IMR-90 (cell line): ENCODE measurements around the gene NELL1. TPM values are rescaled to one million over a fixed set of nuclear protein-coding genes. Genes with fewer than 3 reads are reported as not detected.

ENCODE experiments used
- ATAC-seq: fragments of 200-7000 bp; cut with Tn5 transposase; 2 replicates; pipeline ENCODE4 v1.9.1; 2020; ENCODE audit warnings: low read depth, mild to moderate bottlenecking, moderate library complexity
- BruUV-seq: library from RNA; stranded (reverse); fragments of 400-500 nt; replicated peaks from 2 replicates; lab custom pipeline; 2021; lab: Mats Ljungman, UMichigan
- CTCF ChIA-PET: fragments of 300-600 bp; formaldehyde crosslinking; extraction: SDS; loops from one replicate; lab custom pipeline; 2021; ENCODE audit warnings: antibody characterized with exemption; lab: Yijun Ruan, JAX
- POLR2A ChIA-PET: fragments of 300-600 bp; sonication (Branson Sonifier 250); formaldehyde crosslinking; loops from one replicate; lab custom pipeline; 2022; ENCODE audit warnings: antibody characterized with exemption; ENCODE audit not compliant: unreplicated experiment; lab: Charles Lee
- DNase-seq: peaks from one replicate; pipeline ENCODE4 v3.0.0; 2013
- H2AFZ ChIP-seq: replicated peaks from 2 replicates; pipeline ENCODE3; 2013; ENCODE audit warnings: low read length, mild to moderate bottlenecking; ENCODE audit not compliant: poor library complexity
- H2AK5ac ChIP-seq: 2 replicates; pipeline ENCODE4 v1.6.1; 2013; ENCODE audit warnings: low read depth, low read length, inconsistent platforms
- H2AK9ac ChIP-seq: replicated peaks from 2 replicates; pipeline ENCODE3; 2013; ENCODE audit warnings: mild to moderate bottlenecking, low read depth, low read length, moderate library complexity; ENCODE audit not compliant: poor library complexity
- H2BK120ac ChIP-seq: 2 replicates; pipeline ENCODE4 v1.6.1; 2013; ENCODE audit warnings: low read depth, low read length, inconsistent platforms
- H2BK15ac ChIP-seq: 3 replicates; pipeline ENCODE4 v1.6.1; 2013; ENCODE audit warnings: low read depth, low read length, inconsistent platforms
- H2BK20ac ChIP-seq: 2 replicates; pipeline ENCODE4 v1.6.1; 2013; ENCODE audit warnings: low read depth, mild to moderate bottlenecking, inconsistent platforms, low read length, moderate library complexity
- H2BK5ac ChIP-seq: 2 replicates; pipeline ENCODE4 v1.6.1; 2013; ENCODE audit warnings: mild to moderate bottlenecking, low read depth, low read length, inconsistent platforms; ENCODE audit not compliant: poor library complexity, severe bottlenecking
- H3K14ac ChIP-seq: replicated peaks from 2 replicates; pipeline ENCODE4 v1.6.1; 2013; ENCODE audit warnings: low read depth, low read length, inconsistent platforms
- H3K18ac ChIP-seq: 2 replicates; pipeline ENCODE4 v1.6.1; 2013; ENCODE audit warnings: low read depth, low read length, control low read depth
- H3K23ac ChIP-seq: 2 replicates; pipeline ENCODE4 v1.6.1; 2013; ENCODE audit warnings: low read depth, low read length, inconsistent platforms
- H3K27ac ChIP-seq: 2 replicates; pipeline ENCODE4 v1.5.1; 2013; ENCODE audit warnings: mild to moderate bottlenecking, control low read depth, low read length; ENCODE audit not compliant: insufficient read depth
- H3K27me3 ChIP-seq: 2 replicates; pipeline ENCODE4 v1.6.1; 2013; ENCODE audit warnings: low read length; ENCODE audit not compliant: control insufficient read depth, insufficient read depth
- H3K36me3 ChIP-seq: 2 replicates; pipeline ENCODE4 v1.6.1; 2013; ENCODE audit warnings: low read length, mixed read lengths; ENCODE audit not compliant: control insufficient read depth, insufficient read depth
- H3K4ac ChIP-seq: 2 replicates; pipeline ENCODE4 v1.6.1; 2013; ENCODE audit warnings: low read depth, low read length, inconsistent platforms
- H3K4me1 ChIP-seq: 2 replicates; pipeline ENCODE4 v1.6.1; 2013; ENCODE audit warnings: low read length, mixed read lengths; ENCODE audit not compliant: control insufficient read depth, insufficient read depth
- H3K4me2 ChIP-seq: 2 replicates; pipeline ENCODE4 v1.6.1; 2013; ENCODE audit warnings: low read depth, mild to moderate bottlenecking, control low read depth, low read length, moderate library complexity
- H3K4me3 ChIP-seq: 2 replicates; pipeline ENCODE4 v1.5.1; 2013; ENCODE audit warnings: low read depth, mild to moderate bottlenecking, control low read depth, low read length, moderate library complexity; ENCODE audit not compliant: insufficient read depth
- H3K56ac ChIP-seq: 2 replicates; pipeline ENCODE4 v1.6.1; 2013; ENCODE audit warnings: low read length, inconsistent platforms; ENCODE audit not compliant: insufficient read depth; ENCODE audit errors: extremely low read depth
- H3K79me1 ChIP-seq, 2 experiments: 2 replicates each; pipeline ENCODE4 v1.6.1; 2013; ENCODE audit warnings: low read length in 2 of 2, inconsistent platforms in 1 of 2, low read depth in 1 of 2
- H3K9ac ChIP-seq: 2 replicates; pipeline ENCODE4 v1.6.1; 2013; ENCODE audit warnings: low read depth, low read length, control low read depth
- H3K9me1 ChIP-seq: 2 replicates; pipeline ENCODE4 v1.6.1; 2013; ENCODE audit warnings: low read length, inconsistent platforms; ENCODE audit not compliant: insufficient read depth
- H3K9me3 ChIP-seq: 2 replicates; pipeline ENCODE4 v1.6.1; 2013; ENCODE audit warnings: low read length; ENCODE audit not compliant: control insufficient read depth, insufficient read depth
- H4K20me1 ChIP-seq: 2 replicates; pipeline ENCODE4 v1.6.1; 2013; ENCODE audit warnings: low read length, inconsistent platforms; ENCODE audit not compliant: insufficient read depth
- H4K5ac ChIP-seq: 2 replicates; pipeline ENCODE4 v1.6.1; 2013; ENCODE audit warnings: mild to moderate bottlenecking, low read depth, low read length, control low read depth
- H4K8ac ChIP-seq, 2 experiments: 2 replicates each; pipeline ENCODE4 v1.6.1; 2013; ENCODE audit warnings: low read depth in 2 of 2, low read length in 2 of 2, control low read depth in 1 of 2, inconsistent platforms in 1 of 2
- H4K91ac ChIP-seq: 2 replicates; pipeline ENCODE4 v1.6.1; 2013; ENCODE audit warnings: low read depth, low read length, inconsistent platforms; ENCODE audit not compliant: insufficient read depth
- CEBPB ChIP-seq: IDR thresholded peaks from 2 replicates; pipeline ENCODE4 v1.6.1; 2012; ENCODE audit warnings: low read depth, low read length, improper control_type of control experiment
- CHD1 ChIP-seq: IDR thresholded peaks from 2 replicates; pipeline ENCODE4 v1.6.1; 2012; ENCODE audit warnings: low read depth, low read length, improper control_type of control experiment
- ELK1 ChIP-seq: fragments of 150-350 bp; IDR thresholded peaks from 2 replicates; pipeline ENCODE4 v1.6.1; 2016; ENCODE audit warnings: low read depth, mild to moderate bottlenecking, low read length, moderate library complexity, borderline replicate concordance
- FOS ChIP-seq: fragments of 150-350 bp; IDR thresholded peaks from 2 replicates; pipeline ENCODE4 v1.6.1; 2016; ENCODE audit warnings: low read depth, low read length
- MAZ ChIP-seq: IDR thresholded peaks from 2 replicates; pipeline ENCODE4 v1.6.1; 2012; ENCODE audit warnings: low read depth, mild to moderate bottlenecking, low read length, improper control_type of control experiment, moderate library complexity, borderline replicate concordance
- NFE2L2 ChIP-seq: fragments of 150-350 bp; IDR thresholded peaks from 2 replicates; pipeline ENCODE4 v1.6.1; 2016; ENCODE audit warnings: low read depth, mild to moderate bottlenecking, low read length
- RFX5 ChIP-seq: IDR thresholded peaks from 2 replicates; pipeline ENCODE4 v1.8.0; 2012; ENCODE audit warnings: low read depth, mild to moderate bottlenecking, low read length, moderate library complexity
- SMC3 ChIP-seq: fragments of 150-350 bp; IDR thresholded peaks from 2 replicates; pipeline ENCODE4 v1.6.1; 2016; ENCODE audit warnings: low read depth, mild to moderate bottlenecking, antibody characterized with exemption, low read length, moderate library complexity
- WGBS, 2 experiments: methylation state at CpG; one replicate each; pipeline versions ENCODE4 v1.1.5 to v1.1.7; 2013; ENCODE audit warnings: missing lambda C conversion rate in 2 of 2; ENCODE audit not compliant: insufficient read length in 1 of 2; ENCODE audit errors: extremely low coverage in 2 of 2; 5-methylcytosine and 5-hydroxymethylcytosine counted together
- dilution Hi-C: fragments of 300-500 bp; cut with HindIII; formaldehyde crosslinking; loops from one replicate; pipeline ENCODE4 v1.14.3; 2018; ENCODE audit warnings: low sequenced_read_pairs; ENCODE audit not compliant: unreplicated experiment
- in situ Hi-C: fragments of 300-500 bp; cut with MboI; formaldehyde crosslinking; loops from 3 replicates; pipeline ENCODE4 v1.14.3; 2019; ENCODE audit warnings: low sequenced_read_pairs, inconsistent platforms, mixed read lengths
- intact Hi-C: fragments of 100-400 bp; cut with micrococcal nuclease; formaldehyde crosslinking; loops from 2 replicates; pipeline ENCODE4 v1.10.0; 2022
- polyA plus RNA-seq, 3 experiments: library from polyadenylated mRNA; depleted of rRNA; stranded (reverse); fragments of >200 nt; gene quantifications; 2 replicates each; pipeline ENCODE4 v1.2.3, GENCODE V29; 2012; ENCODE audit warnings: low replicate concordance in 1 of 3
- total RNA-seq: library from RNA; depleted of rRNA; stranded (reverse); fragments of >200 nt; gene quantifications from 2 replicates; pipeline ENCODE4 v1.2.3, GENCODE V29; 2012

The NELL1 gene
- total and polyA plus RNA-seq, 2 of the 4 experiments (the other 2 are of a cell fraction): not detected

GRCh38 chr11:20963596-20963995 lies 294.2 kb downstream of the NELL1 start:
- H3K14ac ChIP-seq: no peak overlapping the region

More at GRCh38 chr11:20963596-20963995, 294.2 kb downstream of the NELL1 start:
- H4K8ac ChIP-seq: no peak overlapping the region
- no TSS peak for BruUV-seq
- H3K4me3 ChIP-seq: no peak overlapping the region
- DNase-seq (no peak), ATAC-seq (no peak)
- H3K23ac ChIP-seq: no peak overlapping the region
- no peaks in the 10 kb centered on the region for H3K27me3 ChIP-seq
- 100% methylated on average over 1 of the region's 5 CpGs; no CpG with 5 or more reads in 1 of the 2 experiments for WGBS, 2 experiments
- in situ Hi-C loops: no loop called here
- H3K79me1 ChIP-seq: no peaks in the 10 kb centered on the region
- H2BK5ac ChIP-seq: no peak overlapping the region
- no peak overlapping the region for H3K56ac ChIP-seq
- no peaks in the 10 kb centered on the region for H3K36me3 ChIP-seq
- H3K4me2 ChIP-seq: no peak overlapping the region
- no peak overlapping the region for H3K27ac ChIP-seq
- dilution Hi-C loops: no loop called here
- intact Hi-C loops: no loop called here
- no peak overlapping the region for H4K91ac ChIP-seq
- H3K4ac ChIP-seq: no peak overlapping the region
- H2BK15ac ChIP-seq: no peak overlapping the region
- no peaks in the 10 kb centered on the region for H3K9me1 ChIP-seq
- no peak overlapping the region for H2BK120ac ChIP-seq
- H3K9me3 ChIP-seq: peaks cover 6% of the 10 kb centered on the region; the same call in 1 of the 2 replicates
- CTCF ChIA-PET: no interaction called here
- no peak overlapping the region for H2AK5ac ChIP-seq
- no peaks in the 10 kb centered on the region for H3K4me1 ChIP-seq
- POLR2A ChIA-PET: no interaction called here
- H2AFZ ChIP-seq: no peak overlapping the region
- no peak overlapping the region for H2AK9ac ChIP-seq
- TF ChIP-seq SMC3: no peak
- no peak for TF ChIP-seq NFE2L2
- TF ChIP-seq RFX5: no peak
- TF ChIP-seq CHD1: no peak
- TF ChIP-seq ELK1: no peak
- TF ChIP-seq MAZ: no peak
- TF ChIP-seq CEBPB: no peak
- TF ChIP-seq FOS: no peak
- no peak overlapping the region for H3K18ac ChIP-seq
- no peak overlapping the region for H3K9ac ChIP-seq
- H4K5ac ChIP-seq: no peak overlapping the region
- H4K20me1 ChIP-seq: no peaks in the 10 kb centered on the region
- no peak overlapping the region for H2BK20ac ChIP-seq
